ENCODE results near the gene LMLN. TPM values are rescaled to one million over a fixed set of nuclear protein-coding genes. Genes with fewer than 3 reads are reported as not detected.

LMLN gene
- total and polyA plus RNA-seq, 12 donors = 2.0 to 15.2 (median 10.6) TPM

- intact Hi-C loops (cut with DNase I) = no loop called here
- WGBS, 2 donors = 69 to 82% methylated on average over 3 of the region's 3 CpGs
- DNase-seq (no peak), ATAC-seq (no peak)
- H3K27ac ChIP-seq = no peak overlapping the region
- H3K9me3 ChIP-seq = peaks cover 0 to 31% (median 7%) of the 10 kb centered on the region in 11 donors
- no peak overlapping the region for H3K4me3 ChIP-seq
- no peak for TF ChIP-seq CTCF (IDR thresholded peaks at IDR 0.05)
- H3K36me3 ChIP-seq = peaks cover 0 to 11% (median 0%) of the 10 kb centered on the region in 9 donors
- H3K4me1 ChIP-seq = no peaks in the 10 kb centered on the region
- no peaks in the 10 kb centered on the region for H3K27me3 ChIP-seq
Measured at GRCh38 chr3:197970588-197970987, 10.6 kb downstream of the LMLN start.

- intact Hi-C loops (cut with DNase I) = no loop called here
- DNase-seq = no peak
- Histone ChIP-seq H3K36me3 (peaks cover 0 to 44% (median 12%) of the 10 kb centered on the region in 9 donors), H3K27me3 (no peaks in the 10 kb centered on the region), H3K4me3 (no peak overlapping the region), H3K27ac (no peak overlapping the region), H3K4me1 (no peaks in the 10 kb centered on the region), H3K9me3 (peaks cover 0 to 16% (median 0%) of the 10 kb centered on the region in 11 donors)
- no peak for TF ChIP-seq CTCF (IDR thresholded peaks at IDR 0.05)
- WGBS, 2 donors = 87 to 89% methylated on average over 1 of the region's 1 CpG
- ATAC-seq = no peak
Measured at GRCh38 chr3:197974016-197974415, 14.0 kb downstream of the LMLN start.

- Histone ChIP-seq H3K9me3 (peaks cover 0 to 16% (median 0%) of the 10 kb centered on the region in 11 donors), H3K36me3 (peaks cover 0 to 47% (median 12%) of the 10 kb centered on the region in 9 donors), H3K27ac (no peak overlapping the region), H3K4me3 (no peak overlapping the region), H3K4me1 (no peaks in the 10 kb centered on the region), H3K27me3 (no peaks in the 10 kb centered on the region)
- 97% methylated on average over 8 of the region's 8 CpGs for WGBS, 2 donors
- no peak for ATAC-seq
- DNase-seq = no peak
- intact Hi-C loops (cut with DNase I) = no loop called here
- no peak for TF ChIP-seq CTCF (IDR thresholded peaks at IDR 0.05)
Measured at GRCh38 chr3:197975311-197975710, 15.3 kb downstream of the LMLN start.

- Histone ChIP-seq H3K27ac (no peak overlapping the region), H3K27me3 (no peaks in the 10 kb centered on the region), H3K4me3 (no peak overlapping the region), H3K36me3 (peaks cover 0 to 62% (median 0%) of the 10 kb centered on the region in 9 donors), H3K4me1 (no peaks in the 10 kb centered on the region), H3K9me3 (no peaks in the 10 kb centered on the region)
- no peak for ATAC-seq
- no peak for DNase-seq
- WGBS, 2 donors = 95 to 100% methylated on average over 1 of the region's 1 CpG
- intact Hi-C loops (cut with DNase I) = no loop called here
- no peak for TF ChIP-seq CTCF (IDR thresholded peaks at IDR 0.05)
Measured at GRCh38 chr3:197983076-197983475, 23.1 kb downstream of the LMLN start.
